ENCODE measurements around the gene OR2S2. TPM values are rescaled to one million over a fixed set of nuclear protein-coding genes. Genes with fewer than 3 reads are reported as not detected.

Gene OR2S2
- total and polyA plus RNA-seq, 2 donors (not counting 1 experiment from before 2014, with no cell fraction given): not detected

- Histone ChIP-seq H3K4me3 (ENCODE audit: control extremely low read depth in 1 of 5, extremely low read depth in 1 of 5, insufficient read depth in 1 of 5, low read depth in 2 of 5, low read length in 4 of 5) (no peak overlapping the region), H3K4me1 (ENCODE audit: control insufficient read depth in 2 of 2, insufficient read depth in 2 of 2, low read length in 2 of 2) (no peaks in the 10 kb centered on the region), H3K36me3 (replicated peaks in 1 of 2; ENCODE audit: control extremely low read depth in 1 of 2, control insufficient read depth in 1 of 2, extremely low read depth in 1 of 2, insufficient read depth in 2 of 2, low read length in 1 of 2) (no peaks in the 10 kb centered on the region), H3K79me2 (ENCODE audit: control insufficient read depth, insufficient read depth, low read length) (no peaks in the 10 kb centered on the region), H3K4me2 (replicated peaks; ENCODE audit: low read depth, low read length, poor library complexity, severe bottlenecking) (no peak overlapping the region), H2AFZ (ENCODE audit: insufficient read depth, low read depth, low read length, poor library complexity, severe bottlenecking) (no peak overlapping the region), H3K9me3 (ENCODE audit: control extremely low read depth in 1 of 3, control insufficient read depth in 2 of 3, insufficient read depth in 1 of 3, low read length in 2 of 3) (no peaks in the 10 kb centered on the region), H4K20me1 (ENCODE audit: control insufficient read depth, insufficient read depth, low read length, poor library complexity, severe bottlenecking) (no peaks in the 10 kb centered on the region), H3K27me3 (replicated peaks in 1 of 4; ENCODE audit: control extremely low read depth in 1 of 4, control insufficient read depth in 3 of 4, insufficient read depth in 4 of 4, low read length in 3 of 4) (peaks cover 0 to 11% (median 6%) of the 10 kb centered on the region in 4 experiments), H3K9ac (ENCODE audit: low read length) (no peak overlapping the region), H3K27ac (ENCODE audit: low read length in 2 of 2) (no peak overlapping the region)
- no peak overlapping the region for H3K4me3 Mint-ChIP-seq
- no peak for ATAC-seq (ENCODE audit: low read depth)
- WGBS (ENCODE audit: insufficient coverage): no CpG with 5 or more reads among the region's 2 CpGs
- no peaks in the 10 kb centered on the region for H3K9me3 Mint-ChIP-seq (ENCODE audit: insufficient read depth)
- DNase-seq: no peak
- TF ChIP-seq, protein P1, sequence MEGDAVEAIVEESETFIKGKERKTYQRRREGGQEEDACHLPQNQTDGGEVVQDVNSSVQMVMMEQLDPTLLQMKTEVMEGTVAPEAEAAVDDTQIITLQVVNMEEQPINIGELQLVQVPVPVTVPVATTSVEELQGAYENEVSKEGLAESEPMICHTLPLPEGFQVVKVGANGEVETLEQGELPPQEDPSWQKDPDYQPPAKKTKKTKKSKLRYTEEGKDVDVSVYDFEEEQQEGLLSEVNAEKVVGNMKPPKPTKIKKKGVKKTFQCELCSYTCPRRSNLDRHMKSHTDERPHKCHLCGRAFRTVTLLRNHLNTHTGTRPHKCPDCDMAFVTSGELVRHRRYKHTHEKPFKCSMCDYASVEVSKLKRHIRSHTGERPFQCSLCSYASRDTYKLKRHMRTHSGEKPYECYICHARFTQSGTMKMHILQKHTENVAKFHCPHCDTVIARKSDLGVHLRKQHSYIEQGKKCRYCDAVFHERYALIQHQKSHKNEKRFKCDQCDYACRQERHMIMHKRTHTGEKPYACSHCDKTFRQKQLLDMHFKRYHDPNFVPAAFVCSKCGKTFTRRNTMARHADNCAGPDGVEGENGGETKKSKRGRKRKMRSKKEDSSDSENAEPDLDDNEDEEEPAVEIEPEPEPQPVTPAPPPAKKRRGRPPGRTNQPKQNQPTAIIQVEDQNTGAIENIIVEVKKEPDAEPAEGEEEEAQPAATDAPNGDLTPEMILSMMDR (IDR thresholded peaks at IDR 0.05): no peak
- no peak for TF ChIP-seq EZH2 (IDR thresholded peaks at IDR 0.05; ENCODE audit: borderline replicate concordance, insufficient read depth, low read depth, low read length, poor library complexity, severe bottlenecking)
- POLR2A ChIA-PET: no interaction called here
- no peak overlapping the region for H3K27ac Mint-ChIP-seq
- H3K4me1 Mint-ChIP-seq: no peaks in the 10 kb centered on the region
- CTCF ChIA-PET: interaction anchor here (1.4 kb wide), 1 partner anchor 14 kb away, joined by 3 read pairs; no protein-coding TSS in a partner anchor
- peaks cover 39% of the 10 kb centered on the region for H3K27me3 Mint-ChIP-seq
- intact Hi-C loops (cut with micrococcal nuclease): no loop called here
These were observed 9.1 kb upstream of the OR2S2 start for GRCh38 chr9:35967042-35967441.

GRCh38 chr9:35966433-35966832 is 8.5 kb upstream of the OR2S2 start:
- H3K9me3 Mint-ChIP-seq (ENCODE audit: insufficient read depth): no peaks in the 10 kb centered on the region
- Histone ChIP-seq H4K20me1 (ENCODE audit: control insufficient read depth, insufficient read depth, low read length, poor library complexity, severe bottlenecking) (no peaks in the 10 kb centered on the region), H3K9ac (ENCODE audit: low read length) (no peak overlapping the region), H3K36me3 (replicated peaks in 1 of 2; ENCODE audit: control extremely low read depth in 1 of 2, control insufficient read depth in 1 of 2, extremely low read depth in 1 of 2, insufficient read depth in 2 of 2, low read length in 1 of 2) (no peaks in the 10 kb centered on the region), H3K4me3 (ENCODE audit: control extremely low read depth in 1 of 5, extremely low read depth in 1 of 5, insufficient read depth in 1 of 5, low read depth in 2 of 5, low read length in 4 of 5) (no peak overlapping the region), H3K27ac (ENCODE audit: low read length in 2 of 2) (no peak overlapping the region), H3K4me2 (replicated peaks; ENCODE audit: low read depth, low read length, poor library complexity, severe bottlenecking) (no peak overlapping the region), H3K4me1 (ENCODE audit: control insufficient read depth in 2 of 2, insufficient read depth in 2 of 2, low read length in 2 of 2) (no peaks in the 10 kb centered on the region), H3K9me3 (ENCODE audit: control extremely low read depth in 1 of 3, control insufficient read depth in 2 of 3, insufficient read depth in 1 of 3, low read length in 2 of 3) (no peaks in the 10 kb centered on the region), H3K79me2 (ENCODE audit: control insufficient read depth, insufficient read depth, low read length) (no peaks in the 10 kb centered on the region), H3K27me3 (replicated peaks in 1 of 4; ENCODE audit: control extremely low read depth in 1 of 4, control insufficient read depth in 3 of 4, insufficient read depth in 4 of 4, low read length in 3 of 4) (peaks cover 0 to 7% (median 3%) of the 10 kb centered on the region in 4 experiments), H2AFZ (ENCODE audit: insufficient read depth, low read depth, low read length, poor library complexity, severe bottlenecking) (no peak overlapping the region)
- ATAC-seq (ENCODE audit: low read depth): no peak
- H3K27me3 Mint-ChIP-seq: peaks cover 33% of the 10 kb centered on the region
- CTCF ChIA-PET: interaction anchor here (1.4 kb wide), 1 partner anchor 13 kb away, joined by 3 read pairs; no protein-coding TSS in a partner anchor
- no peak overlapping the region for H3K4me3 Mint-ChIP-seq
- TF ChIP-seq, protein P1 (IDR thresholded peaks at IDR 0.05): no peak
- no peak for TF ChIP-seq EZH2 (IDR thresholded peaks at IDR 0.05; ENCODE audit: borderline replicate concordance, insufficient read depth, low read depth, low read length, poor library complexity, severe bottlenecking)
- H3K4me1 Mint-ChIP-seq: no peaks in the 10 kb centered on the region
- intact Hi-C loops (cut with micrococcal nuclease): no loop called here
- WGBS (ENCODE audit: insufficient coverage): no CpG with 5 or more reads among the region's 4 CpGs
- H3K27ac Mint-ChIP-seq: no peak overlapping the region
- POLR2A ChIA-PET: no interaction called here
- DNase-seq: no peak
